ENCODE measurements around the gene TTR.

DNA sequence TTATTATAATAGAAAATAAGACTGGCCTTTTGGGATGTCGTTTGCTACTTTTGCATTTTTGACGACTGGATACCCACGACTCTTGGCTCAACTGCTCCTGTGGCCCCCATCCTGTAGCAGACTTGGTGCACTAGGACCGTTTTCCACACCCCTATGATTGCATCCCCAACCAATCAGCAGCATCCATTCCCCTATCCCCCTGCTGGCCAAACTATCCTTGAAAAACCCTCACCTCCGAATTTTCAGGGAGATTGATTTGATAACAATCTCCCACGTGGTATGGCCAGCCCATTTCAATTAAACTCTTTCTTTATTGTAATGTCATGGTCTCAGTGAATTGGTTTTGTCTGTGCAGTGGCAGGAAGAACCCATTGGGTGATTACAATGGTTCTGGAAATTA lies 37.9 kb upstream of the TTR start:
- TF ChIP-seq, protein P1, sequence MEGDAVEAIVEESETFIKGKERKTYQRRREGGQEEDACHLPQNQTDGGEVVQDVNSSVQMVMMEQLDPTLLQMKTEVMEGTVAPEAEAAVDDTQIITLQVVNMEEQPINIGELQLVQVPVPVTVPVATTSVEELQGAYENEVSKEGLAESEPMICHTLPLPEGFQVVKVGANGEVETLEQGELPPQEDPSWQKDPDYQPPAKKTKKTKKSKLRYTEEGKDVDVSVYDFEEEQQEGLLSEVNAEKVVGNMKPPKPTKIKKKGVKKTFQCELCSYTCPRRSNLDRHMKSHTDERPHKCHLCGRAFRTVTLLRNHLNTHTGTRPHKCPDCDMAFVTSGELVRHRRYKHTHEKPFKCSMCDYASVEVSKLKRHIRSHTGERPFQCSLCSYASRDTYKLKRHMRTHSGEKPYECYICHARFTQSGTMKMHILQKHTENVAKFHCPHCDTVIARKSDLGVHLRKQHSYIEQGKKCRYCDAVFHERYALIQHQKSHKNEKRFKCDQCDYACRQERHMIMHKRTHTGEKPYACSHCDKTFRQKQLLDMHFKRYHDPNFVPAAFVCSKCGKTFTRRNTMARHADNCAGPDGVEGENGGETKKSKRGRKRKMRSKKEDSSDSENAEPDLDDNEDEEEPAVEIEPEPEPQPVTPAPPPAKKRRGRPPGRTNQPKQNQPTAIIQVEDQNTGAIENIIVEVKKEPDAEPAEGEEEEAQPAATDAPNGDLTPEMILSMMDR (IDR thresholded peaks at IDR 0.05; ENCODE audit: low read depth, low read length) = no peak
- TF ChIP-seq EZH2phosphoT487 (IDR thresholded peaks at IDR 0.05; ENCODE audit: low read depth) = no peak

Measured in OCI-LY3 (cell line).